Bronchus fibroblast of lung (primary cell): ENCODE results near the gene GMDS. TPM values are rescaled to one million over a fixed set of nuclear protein-coding genes. Genes with fewer than 3 reads are reported as not detected.

Experiments used
- total RNA-seq: library from RNA; depleted of rRNA; stranded (reverse); fragments of >200 nt; gene quantifications from 2 replicates; pipeline ENCODE4 v1.2.3, GENCODE V29; 2015

Gene GMDS
- total RNA-seq = 10.7 and 16.3 TPM in 2 replicates

GRCh38 chr6:2245103-2245876, at the start of gene GMDS:
TSS of gene GMDS (minus strand) at chr6:2245605.

DNA sequence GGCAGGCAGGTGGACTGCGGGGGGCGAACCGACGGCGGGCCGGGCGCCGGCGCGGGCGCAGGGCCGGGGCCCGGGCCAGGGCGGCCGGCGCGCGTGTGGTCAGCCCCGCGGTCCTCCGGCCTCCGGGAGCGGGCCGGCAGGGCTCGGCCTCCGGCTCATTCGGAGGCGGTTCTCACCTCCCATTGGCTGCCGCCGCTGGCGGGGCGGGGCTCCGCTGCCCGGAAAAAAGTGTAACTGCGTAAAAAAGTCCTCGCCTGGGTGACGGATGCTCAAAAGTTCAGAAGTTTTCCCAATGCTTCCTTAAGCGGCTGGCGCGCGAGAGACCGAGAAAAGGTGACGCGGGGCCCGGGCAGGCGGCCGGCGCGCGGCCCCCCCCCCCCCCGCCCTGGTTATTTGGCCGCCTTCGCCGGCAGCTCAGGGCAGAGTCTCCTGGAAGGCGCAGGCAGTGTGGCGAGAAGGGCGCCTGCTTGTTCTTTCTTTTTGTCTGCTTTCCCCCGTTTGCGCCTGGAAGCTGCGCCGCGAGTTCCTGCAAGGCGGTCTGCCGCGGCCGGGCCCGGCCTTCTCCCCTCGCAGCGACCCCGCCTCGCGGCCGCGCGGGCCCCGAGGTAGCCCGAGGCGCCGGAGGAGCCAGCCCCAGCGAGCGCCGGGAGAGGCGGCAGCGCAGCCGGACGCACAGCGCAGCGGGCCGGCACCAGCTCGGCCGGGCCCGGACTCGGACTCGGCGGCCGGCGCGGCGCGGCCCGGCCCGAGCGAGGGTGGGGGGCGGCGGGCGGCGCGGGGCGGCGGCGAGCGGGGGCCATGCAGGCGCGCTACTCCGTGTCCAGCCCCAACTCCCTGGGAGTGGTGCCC, 635.5 kb downstream of the GMDS start, which contains the start of gene FOXC1:
Gene FOXC1, plus strand, starts transcription at position 268 of the 849 bp plus-strand sequence. Its CDS starts 531 bp downstream, at position 799.

